Natural killer cell (primary cell): Measurements from ENCODE around the gene CCDC88C. TPM values are rescaled to one million over a fixed set of nuclear protein-coding genes. Genes with fewer than 3 reads are reported as not detected.

Source experiments
- ATAC-seq, 3 donors: fragments of 150-1000 bp in 2 of 3; fragments of 200-7000 bp in 1 of 3; cut with Tn5 transposase; 1 replicate in 1 of 3; 2 replicates in 2 of 3; pipeline ENCODE4 v1.10.0; 2021; ENCODE audit warnings: mild to moderate bottlenecking in 2 of 3, moderate library complexity in 2 of 3
- DNase-seq, 2 donors: peaks; one replicate each; pipeline versions ENCODE4 v3.0.0 to v3.0.0-alpha.2; 2013 to 2021; ENCODE audit warnings: mixed read lengths in 1 of 2
- H3K27ac ChIP-seq: one replicate; pipeline ENCODE4 v1.5.1; 2013; ENCODE audit warnings: mild to moderate bottlenecking, low read length
- H3K27me3 ChIP-seq: one replicate; pipeline ENCODE4 v1.6.1; 2013; ENCODE audit warnings: low read length; ENCODE audit not compliant: control insufficient read depth, insufficient read depth
- H3K36me3 ChIP-seq: one replicate; pipeline ENCODE4 v1.6.1; 2013; ENCODE audit warnings: low read length; ENCODE audit not compliant: control insufficient read depth, insufficient read depth
- H3K4me1 ChIP-seq: one replicate; pipeline ENCODE4 v1.6.1; 2013; ENCODE audit warnings: low read length; ENCODE audit not compliant: control insufficient read depth, insufficient read depth
- H3K4me3 ChIP-seq: one replicate; pipeline ENCODE4 v1.5.1; 2013; ENCODE audit warnings: low read length
- H3K9me3 ChIP-seq: one replicate; pipeline ENCODE4 v1.6.1; 2013; ENCODE audit warnings: low read length; ENCODE audit not compliant: control insufficient read depth, insufficient read depth
- H3K27ac Mint-ChIP-seq, 2 donors: one replicate each; pipeline ENCODE4 v1.8.0; 2022; ENCODE audit warnings: mild to moderate bottlenecking in 2 of 2, mixed read lengths in 2 of 2, moderate library complexity in 1 of 2
- H3K27me3 Mint-ChIP-seq, 2 donors: one replicate each; pipeline ENCODE4 v1.8.0; 2022; ENCODE audit warnings: low read depth in 2 of 2, mixed read lengths in 2 of 2
- H3K36me3 Mint-ChIP-seq: one replicate; pipeline ENCODE4 v1.8.0; 2022; ENCODE audit warnings: mixed read lengths
- H3K4me1 Mint-ChIP-seq, 2 donors: one replicate each; pipeline ENCODE4 v1.8.0; 2022; ENCODE audit warnings: mixed read lengths in 2 of 2
- H3K4me3 Mint-ChIP-seq: one replicate; pipeline ENCODE4 v1.8.0; 2022; ENCODE audit warnings: mild to moderate bottlenecking, moderate library complexity, mixed read lengths
- H3K9me3 Mint-ChIP-seq, 2 donors: one replicate each; pipeline ENCODE4 v1.8.0; 2022; ENCODE audit warnings: mixed read lengths in 2 of 2
- CTCF ChIP-seq: fragments of 200-600 bp; IDR thresholded peaks from one replicate; pipeline ENCODE4 v1.8.0; 2022; ENCODE audit warnings: antibody characterized with exemption
- WGBS: methylation state at CpG from one replicate; pipeline ENCODE4 v1.1.7; 2013; ENCODE audit warnings: missing lambda C conversion rate; ENCODE audit not compliant: insufficient coverage; 5-methylcytosine and 5-hydroxymethylcytosine counted together
- intact Hi-C: fragments of 100-400 bp; cut with micrococcal nuclease; formaldehyde crosslinking; loops from one replicate; pipeline ENCODE4 v1.14.2; 2022
- total RNA-seq, 4 donors: library from RNA; stranded (reverse); fragments of 120-200 nt in 1 of 4; gene quantifications; one replicate each; pipeline versions ENCODE4 v1.2.3 to v1.2.4, GENCODE V29; 2013 to 2022

The CCDC88C gene
- total RNA-seq, 3 donors from 2014 or later (not counting 1 experiment from before 2014, with no cell fraction given) = 432 to 516 (median 438) TPM

- no peaks in the 10 kb centered on the region for H3K36me3 Mint-ChIP-seq
- peaks cover 93% of the 10 kb centered on the region for H3K4me1 ChIP-seq
- WGBS = 19% methylated on average over 6 of the region's 6 CpGs
- peak overlapping the region; percentile 96 to 98 for H3K27ac Mint-ChIP-seq
- no peaks in the 10 kb centered on the region for H3K27me3 ChIP-seq
- peak overlapping the region; percentile 70 for H3K4me3 Mint-ChIP-seq
- no peak overlapping the region for H3K4me3 ChIP-seq
- H3K27me3 Mint-ChIP-seq = no peaks in the 10 kb centered on the region
- H3K9me3 Mint-ChIP-seq = no peaks in the 10 kb centered on the region
- H3K36me3 ChIP-seq = no peaks in the 10 kb centered on the region
- peak overlapping the region; percentile 80 for H3K27ac ChIP-seq
- no peaks in the 10 kb centered on the region for H3K9me3 ChIP-seq
- ATAC-seq (peak in 2 of 3 donors; percentile 33 to 52), DNase-seq (peak in 1 of 2 donors; percentile 42)
- no peak for TF ChIP-seq CTCF
- peaks cover 72 to 82% of the 10 kb centered on the region in 2 donors for H3K4me1 Mint-ChIP-seq
- intact Hi-C loops = loop anchor here (1.0 kb wide), 2 partner anchors 8 to 10 kb away; no protein-coding TSS in a partner anchor
Observed at GRCh38 chr14:91365552-91365951, 52.1 kb downstream of the CCDC88C start.

GRCh38 chr14:91364524-91365270 is 52.9 kb downstream of the CCDC88C start:
- Histone ChIP-seq H3K27ac (peak overlapping the region; percentile 80), H3K9me3 (no peaks in the 10 kb centered on the region), H3K27me3 (no peaks in the 10 kb centered on the region), H3K36me3 (no peaks in the 10 kb centered on the region), H3K4me3 (no peak overlapping the region), H3K4me1 (peaks cover 91% of the 10 kb centered on the region)
- Mint-ChIP-seq H3K27me3 (no peaks in the 10 kb centered on the region), H3K4me3 (peak overlapping the region; percentile 70), H3K4me1 (peaks cover 72 to 81% of the 10 kb centered on the region in 2 donors), H3K9me3 (no peaks in the 10 kb centered on the region), H3K27ac (peak overlapping the region; percentile 96 to 98), H3K36me3 (no peaks in the 10 kb centered on the region)
- intact Hi-C loops = loop anchor here (1.0 kb wide), 2 partner anchors 9 kb away; no protein-coding TSS in a partner anchor
- no peak for DNase-seq
- no peak for ATAC-seq
- WGBS = 57% methylated on average over 13 of the region's 13 CpGs
- TF ChIP-seq CTCF = no peak

- H3K4me3 ChIP-seq = no peak overlapping the region
- peaks cover 89% of the 10 kb centered on the region for H3K4me1 ChIP-seq
- H3K36me3 ChIP-seq = peaks cover 6% of the 10 kb centered on the region
- H3K9me3 ChIP-seq = no peaks in the 10 kb centered on the region
- 35% methylated on average over 10 of the region's 10 CpGs for WGBS
- H3K27me3 Mint-ChIP-seq = no peaks in the 10 kb centered on the region
- H3K27me3 ChIP-seq = no peaks in the 10 kb centered on the region
- no peaks in the 10 kb centered on the region for H3K9me3 Mint-ChIP-seq
- H3K4me3 Mint-ChIP-seq = peak overlapping the region; percentile 49
- H3K4me1 Mint-ChIP-seq = peaks cover 72 to 79% of the 10 kb centered on the region in 2 donors
- ATAC-seq (peak in 1 of 3 donors; percentile 36), DNase-seq (no peak)
- H3K27ac Mint-ChIP-seq = peak overlapping the region; percentile 96 to 98
- intact Hi-C loops = no loop called here
- no peak for TF ChIP-seq CTCF
- no peaks in the 10 kb centered on the region for H3K36me3 Mint-ChIP-seq
- H3K27ac ChIP-seq = peak overlapping the region; percentile 80
Observed at GRCh38 chr14:91363776-91364523, 53.7 kb downstream of the CCDC88C start.
